K562 (cell line): ENCODE measurements around the gene LGALS3BP. TPM values are rescaled to one million over a fixed set of nuclear protein-coding genes. Genes with fewer than 3 reads are reported as not detected.

Experiments
- ATAC-seq: fragments of 200-7000 bp; cut with Tn5 transposase; 3 replicates; pipeline ENCODE4 v1.9.1; 2020; ENCODE audit warnings: moderate library complexity
- BruUV-seq: library from RNA; stranded (reverse); fragments of 400-500 nt; replicated peaks from 2 replicates; lab custom pipeline; 2021; lab: Mats Ljungman, UMichigan
- CTCF ChIA-PET: fragments of 300-600 bp; formaldehyde crosslinking; extraction: SDS; loops from one replicate; lab custom pipeline; 2021; ENCODE audit warnings: low intra/inter-chr PET ratio; lab: Yijun Ruan, JAX
- POLR2A ChIA-PET: fragments of 300-600, 350-650 bp; sonication (Branson Sonifier 250); formaldehyde crosslinking; extraction: SDS; loops from one replicate; lab custom pipeline; 2021; ENCODE audit warnings: antibody characterized with exemption, inconsistent platforms; lab: Yijun Ruan, JAX
- DNase-seq, 4 experiments: peaks; one replicate each; pipeline versions ENCODE4 v3.0.0 to v3.0.0-alpha.2; 2011 to 2018; ENCODE audit warnings: low spot score in 3 of 4, mixed read lengths in 3 of 4; ENCODE audit errors: extremely low read depth in 1 of 4
- FAIRE-seq: peaks from 2 replicates; lab custom pipeline; 2011; peaks lifted over from hg19 to GRCh38; lab: Jason Lieb, UNC
- H2AFZ ChIP-seq: 2 replicates; pipeline ENCODE4 v1.6.0; 2011; ENCODE audit warnings: low read depth, low read length, control low read depth, inconsistent platforms
- H3K27ac ChIP-seq: fragments of 200-600 bp; 3 replicates; pipeline ENCODE4 v1.8.0; 2011; ENCODE audit warnings: low read depth, mild to moderate bottlenecking, control low read depth, inconsistent platforms, low read length, moderate library complexity, mixed read lengths; ENCODE audit errors: extremely low read depth
- H3K27me3 ChIP-seq, 2 experiments: fragments of 300-600 bp in 1 of 2; 2 replicates in 1 of 2; 3 replicates in 1 of 2; pipeline versions ENCODE4 v1.6.0 to v1.8.0; 2011; ENCODE audit warnings: inconsistent platforms in 2 of 2, low read length in 2 of 2, mild to moderate bottlenecking in 1 of 2, mixed read lengths in 1 of 2, moderate library complexity in 1 of 2; ENCODE audit not compliant: control insufficient read depth in 2 of 2, insufficient read depth in 2 of 2
- H3K36me3 ChIP-seq: fragments of 300-600 bp; 3 replicates; pipeline ENCODE4 v1.8.0; 2011; ENCODE audit warnings: mild to moderate bottlenecking, low read length, inconsistent platforms; ENCODE audit not compliant: control insufficient read depth, insufficient read depth
- H3K4me1 ChIP-seq, 2 experiments: fragments of 200-600 bp in 1 of 2; replicated peaks in 1 of 2; 2 replicates in 1 of 2; 3 replicates in 1 of 2; pipeline versions ENCODE4 v1.5.1 to v1.8.0; 2011; ENCODE audit warnings: inconsistent platforms in 2 of 2, low read length in 2 of 2, mild to moderate bottlenecking in 1 of 2, mixed read lengths in 1 of 2, moderate library complexity in 1 of 2; ENCODE audit not compliant: control insufficient read depth in 2 of 2, insufficient read depth in 2 of 2
- H3K4me2 ChIP-seq: 2 replicates; pipeline ENCODE4 v1.6.1; 2011; ENCODE audit warnings: low read length, control low read depth, inconsistent platforms, mixed read lengths; ENCODE audit not compliant: insufficient read depth
- H3K4me3 ChIP-seq: fragments of 200-600 bp; sonication (generic), shearing (Covaris generic); 2 replicates; pipeline ENCODE4 v1.5.1; 2016; ENCODE audit warnings: control low read depth, inconsistent platforms
- H3K79me2 ChIP-seq: fragments of 200-600 bp; 3 replicates; pipeline ENCODE4 v1.8.0; 2011; ENCODE audit warnings: low read length, inconsistent platforms; ENCODE audit not compliant: control insufficient read depth, insufficient read depth
- H3K9ac ChIP-seq, 2 experiments: 2 replicates each; pipeline versions ENCODE4 v1.6.0 to v1.6.1; 2011; ENCODE audit warnings: low read depth in 2 of 2, low read length in 2 of 2, control low read depth in 1 of 2, inconsistent platforms in 1 of 2, mild to moderate bottlenecking in 1 of 2, mixed read lengths in 1 of 2; ENCODE audit not compliant: insufficient read depth in 1 of 2
- H3K9me1 ChIP-seq: one replicate; pipeline ENCODE4 v1.6.0; 2011; ENCODE audit warnings: inconsistent platforms, mild to moderate bottlenecking, low read length, moderate library complexity; ENCODE audit not compliant: control insufficient read depth, insufficient read depth
- H3K9me3 ChIP-seq: replicated peaks from 2 replicates; pipeline ENCODE4 v1.5.1; 2011; ENCODE audit warnings: low read depth, low read length, inconsistent platforms; ENCODE audit not compliant: control insufficient read depth, insufficient read depth
- H4K20me1 ChIP-seq: replicated peaks from 2 replicates; pipeline ENCODE4 v1.6.1; 2011; ENCODE audit warnings: low read length, inconsistent platforms, mixed read lengths; ENCODE audit not compliant: control insufficient read depth, insufficient read depth
- ZBTB33 ChIP-seq: sonication (generic); formaldehyde crosslinking; IDR thresholded peaks from 2 replicates; pipeline ENCODE4 v1.8.1; 2023; ENCODE audit warnings: mild to moderate bottlenecking, missing genetic modification reagents
- ZNF23 ChIP-seq: fragments of 250-450 bp; sonication (Bioruptor Pico); IDR thresholded peaks from 2 replicates; pipeline ENCODE4 v1.4.0; 2020; ENCODE audit warnings: mild to moderate bottlenecking
- ZNF655 ChIP-seq: fragments of 250-450 bp; sonication (Bioruptor Pico); IDR thresholded peaks from 2 replicates; pipeline ENCODE4 v1.5.0; 2021
- ZNF764 ChIP-seq: fragments of 250-450 bp; sonication (Bioruptor Pico); IDR thresholded peaks from 2 replicates; pipeline ENCODE4 v1.4.0; 2020; ENCODE audit warnings: low read depth, mild to moderate bottlenecking, moderate library complexity
- WGBS: fragments of 100-300 bp; shearing (Covaris generic); methylation state at CpG from one replicate; pipeline ENCODE4 v1.1.6; 2016; ENCODE audit warnings: low coverage, mixed read lengths; ENCODE audit not compliant: insufficient coverage; ENCODE audit errors: missing lambda C conversion rate; 5-methylcytosine and 5-hydroxymethylcytosine counted together
- in situ Hi-C: fragments of 300-500 bp; cut with MboI; formaldehyde crosslinking; loops from 4 replicates; pipeline ENCODE4 v1.15.0; 2018; ENCODE audit warnings: inconsistent platforms, mixed read lengths
- intact Hi-C: fragments of 100-400 bp; cut with micrococcal nuclease; formaldehyde crosslinking; loops from 2 replicates; pipeline ENCODE4 v1.14.2; 2022
- polyA plus RNA-seq, 8 experiments: library from polyadenylated mRNA; depleted of rRNA in 4 of 8; stranded (reverse) in 5 of 8; unstranded in 3 of 8; fragments of >200 nt; fragmentation: Nextera tagmentation in 2 of 8; fragmentation: Illumina TruSeq in 1 of 8; extraction: Ambion mirVana in 2 of 8; extraction: Trizol in 1 of 8; gene quantifications; 2 replicates each; pipeline versions ENCODE4 v1.2.1 to v1.2.3, GENCODE V29; 2011 to 2014; ENCODE audit warnings: inconsistent platforms in 1 of 8, missing spikeins in 1 of 8
- total RNA-seq, 7 experiments: library from RNA; depleted of rRNA in 6 of 7; stranded (reverse); fragments of >200 nt in 6 of 7; fragmentation: Illumina TruSeq in 2 of 7; extraction: Trizol in 2 of 7; gene quantifications; 2 replicates each; pipeline versions ENCODE4 v1.2.1 to v1.2.3, GENCODE V29; 2011 to 2021; ENCODE audit warnings: low replicate concordance in 1 of 7

LGALS3BP gene
- total and polyA plus RNA-seq, 9 of the 15 experiments (the other 6 are each of a cell fraction or from before 2014, with no cell fraction given): 0.39 to 5.3 (median 3.2) TPM

- ATAC-seq (no peak), FAIRE-seq (no peak), DNase-seq (no peak)
- ChIA-PET POLR2A (interaction anchor here (0.7 to 1.3 kb wide), 2 partner anchors 11 to 18 kb away, joined by 4 read pairs; no protein-coding TSS in a partner anchor), CTCF (no interaction called here)
- Histone ChIP-seq H3K9me1 (no peaks in the 10 kb centered on the region), H3K4me3 (no peak overlapping the region), H3K27me3 (no peaks in the 10 kb centered on the region), H4K20me1 (0 out of 2 replicates have a peak, but pooled peaks cover 5% of the 10 kb centered on the region), H3K9ac (no peak overlapping the region), H3K27ac (no peak overlapping the region), H3K4me1 (peaks cover 25 to 37% of the 10 kb centered on the region in 2 experiments), H3K36me3 (peaks cover 58% of the 10 kb centered on the region; the same call in 2 of the 3 replicates), H3K79me2 (no peaks in the 10 kb centered on the region), H2AFZ (no peak overlapping the region), H3K9me3 (no peaks in the 10 kb centered on the region), H3K4me2 (no peak overlapping the region)
- WGBS: 96% methylated on average over 19 of the region's 29 CpGs
- no TSS peak for BruUV-seq
- in situ Hi-C loops: no loop called here
- intact Hi-C loops: no loop called here
- no peak for TF ChIP-seq ZNF655 (CRISPR knock-in tag)
- TF ChIP-seq ZNF23: no peak
- TF ChIP-seq ZNF764: no peak
- TF ChIP-seq ZBTB33 (CRISPR knock-in tag): 0 out of 2 replicates have a peak, but pooled peaks have one; percentile 32
These were observed 10.8 kb upstream of the LGALS3BP start for GRCh38 chr17:78990349-78991016.
